Measurements from ENCODE around the gene ACTR6. TPM values are rescaled to one million over a fixed set of nuclear protein-coding genes. Genes with fewer than 3 reads are reported as not detected.

ACTR6 gene
- total and polyA plus RNA-seq, 8 donors = 3.8 to 14.4 (median 7.0) TPM

GRCh38 chr12:100179252-100179651 lies 21.4 kb upstream of the ACTR6 start:
- ATAC-seq (no peak), DNase-seq (no peak), FAIRE-seq (no peak)
- Histone ChIP-seq H3K36me3 (peaks cover 0 to 4% (median 0%) of the 10 kb centered on the region in 3 donors), H3K27ac (no peak overlapping the region), H3K4me3 (no peak overlapping the region), H3K9me3 (no peaks in the 10 kb centered on the region), H3K27me3 (no peaks in the 10 kb centered on the region), H3K4me1 (no peaks in the 10 kb centered on the region)
- WGBS, 2 donors = 83 to 89% methylated on average over 2 of the region's 2 CpGs
- TF ChIP-seq, protein P1, sequence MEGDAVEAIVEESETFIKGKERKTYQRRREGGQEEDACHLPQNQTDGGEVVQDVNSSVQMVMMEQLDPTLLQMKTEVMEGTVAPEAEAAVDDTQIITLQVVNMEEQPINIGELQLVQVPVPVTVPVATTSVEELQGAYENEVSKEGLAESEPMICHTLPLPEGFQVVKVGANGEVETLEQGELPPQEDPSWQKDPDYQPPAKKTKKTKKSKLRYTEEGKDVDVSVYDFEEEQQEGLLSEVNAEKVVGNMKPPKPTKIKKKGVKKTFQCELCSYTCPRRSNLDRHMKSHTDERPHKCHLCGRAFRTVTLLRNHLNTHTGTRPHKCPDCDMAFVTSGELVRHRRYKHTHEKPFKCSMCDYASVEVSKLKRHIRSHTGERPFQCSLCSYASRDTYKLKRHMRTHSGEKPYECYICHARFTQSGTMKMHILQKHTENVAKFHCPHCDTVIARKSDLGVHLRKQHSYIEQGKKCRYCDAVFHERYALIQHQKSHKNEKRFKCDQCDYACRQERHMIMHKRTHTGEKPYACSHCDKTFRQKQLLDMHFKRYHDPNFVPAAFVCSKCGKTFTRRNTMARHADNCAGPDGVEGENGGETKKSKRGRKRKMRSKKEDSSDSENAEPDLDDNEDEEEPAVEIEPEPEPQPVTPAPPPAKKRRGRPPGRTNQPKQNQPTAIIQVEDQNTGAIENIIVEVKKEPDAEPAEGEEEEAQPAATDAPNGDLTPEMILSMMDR (IDR thresholded peaks at IDR 0.05) = no peak
- intact Hi-C loops (cut with DNase I) = no loop called here

- Histone ChIP-seq H3K27me3 (no peaks in the 10 kb centered on the region), H3K4me3 (no peak overlapping the region), H3K4me1 (no peaks in the 10 kb centered on the region), H3K27ac (no peak overlapping the region), H3K9me3 (no peaks in the 10 kb centered on the region), H3K36me3 (no peaks in the 10 kb centered on the region)
- ATAC-seq (no peak), DNase-seq (no peak), FAIRE-seq (no peak)
- TF ChIP-seq, protein P1 (IDR thresholded peaks at IDR 0.05) = no peak
- WGBS, 2 donors = 90 to 97% methylated on average over 8 of the region's 8 CpGs
- intact Hi-C loops (cut with DNase I) = no loop called here
Measured at GRCh38 chr12:100184549-100185145, 16.0 kb upstream of the ACTR6 start.

DNA sequence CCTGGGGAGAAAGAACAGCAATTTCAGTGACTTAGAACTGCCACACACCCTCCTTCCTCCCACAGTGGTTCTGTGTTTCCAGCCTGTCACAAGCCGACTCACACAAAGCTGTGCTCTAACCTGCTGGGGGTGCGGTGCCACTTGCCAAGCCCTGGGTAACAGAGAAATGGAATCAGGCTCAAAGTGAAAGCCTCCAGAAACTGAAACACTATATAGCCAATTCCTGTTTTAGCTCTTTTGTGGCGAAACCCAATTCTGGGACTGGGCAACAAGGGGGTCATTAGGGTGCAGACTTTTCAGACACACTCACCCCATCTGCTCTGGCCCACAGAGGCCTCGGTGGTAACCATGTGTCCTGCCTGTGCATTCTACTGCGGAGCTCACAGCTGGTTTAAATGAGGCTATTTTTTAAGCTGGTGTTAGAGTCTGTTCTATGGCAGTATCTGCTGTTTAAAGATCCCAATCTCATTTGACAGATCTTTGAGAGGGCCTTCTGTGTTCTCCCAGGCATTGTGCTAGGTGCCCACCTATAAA lies 15.2 kb upstream of the ACTR6 start:
- TF ChIP-seq, protein P1 (IDR thresholded peaks at IDR 0.05) = no peak
- no peak for DNase-seq
- H3K27ac ChIP-seq = no peak overlapping the region

GRCh38 chr12:100186071-100186470 lies 14.5 kb upstream of the ACTR6 start:
- FAIRE-seq (no peak), ATAC-seq (no peak), DNase-seq (no peak)
- H3K4me1 ChIP-seq = no peaks in the 10 kb centered on the region
- no peaks in the 10 kb centered on the region for H3K9me3 ChIP-seq
- H3K4me3 ChIP-seq = no peak overlapping the region
- no peaks in the 10 kb centered on the region for H3K36me3 ChIP-seq
- intact Hi-C loops (cut with DNase I) = no loop called here
- H3K27ac ChIP-seq = no peak overlapping the region
- no peaks in the 10 kb centered on the region for H3K27me3 ChIP-seq
- WGBS, 2 donors = 63 to 69% methylated on average over 6 of the region's 6 CpGs
- TF ChIP-seq, protein P1 (IDR thresholded peaks at IDR 0.05) = no peak

More for the DNA sequence above, 15.2 kb upstream of the ACTR6 start:
- intact Hi-C loops (cut with DNase I) = no loop called here
- FAIRE-seq = no peak
- ATAC-seq = peak in 1 of 4 donors; percentile 53
- WGBS, 2 donors = 85 to 94% methylated on average over 5 of the region's 5 CpGs
- no peaks in the 10 kb centered on the region for H3K4me1 ChIP-seq
- H3K27me3 ChIP-seq = no peaks in the 10 kb centered on the region
- H3K36me3 ChIP-seq = no peaks in the 10 kb centered on the region
- H3K9me3 ChIP-seq = no peaks in the 10 kb centered on the region
- H3K4me3 ChIP-seq = no peak overlapping the region

DNA sequence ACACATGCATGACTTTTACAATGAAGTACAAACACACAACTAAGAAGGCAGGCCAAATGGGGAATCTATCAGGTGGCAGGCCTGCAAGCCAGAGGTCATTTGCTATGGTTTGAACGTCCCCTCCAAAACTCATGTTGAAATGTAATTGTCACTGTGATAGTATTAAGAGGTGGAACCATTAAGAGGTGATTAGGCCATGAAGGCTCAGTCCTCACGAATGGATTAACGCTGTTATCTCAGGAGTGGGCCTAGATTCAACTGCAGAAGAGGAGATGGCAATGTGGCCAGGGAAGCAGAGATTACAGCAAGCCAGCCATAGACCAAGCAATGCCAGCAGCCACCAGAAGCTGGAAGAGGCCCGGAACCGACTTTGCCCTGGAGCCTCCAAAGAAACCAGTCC lies 13.5 kb upstream of the ACTR6 start:
- Histone ChIP-seq H3K4me1 (no peaks in the 10 kb centered on the region), H3K27me3 (no peaks in the 10 kb centered on the region), H3K9me3 (no peaks in the 10 kb centered on the region), H3K27ac (no peak overlapping the region), H3K4me3 (no peak overlapping the region), H3K36me3 (no peaks in the 10 kb centered on the region)
- ATAC-seq (no peak), FAIRE-seq (no peak), DNase-seq (no peak)
- intact Hi-C loops (cut with DNase I) = no loop called here
- TF ChIP-seq, protein P1 (IDR thresholded peaks at IDR 0.05) = no peak
- 86 to 94% methylated on average over 5 of the region's 5 CpGs for WGBS, 2 donors

Data from pancreas (tissue), 10 donors.